ENCODE results near the gene PBX4. TPM values are rescaled to one million over a fixed set of nuclear protein-coding genes. Genes with fewer than 3 reads are reported as not detected.

The PBX4 gene
- total RNA-seq, 1 experiment from 2014 or later: 8.3 TPM

- intact Hi-C loops (cut with micrococcal nuclease; ENCODE audit: unreplicated experiment): no loop called here
- Histone ChIP-seq H3K27ac (ENCODE audit: low read length) (no peak overlapping the region), H3K4me3 (ENCODE audit: low read depth in 2 of 2, low read length in 2 of 2) (no peak overlapping the region), H3K9me3 (ENCODE audit: control insufficient read depth, insufficient read depth, low read depth, low read length) (no peaks in the 10 kb centered on the region), H3K4me1 (ENCODE audit: control insufficient read depth, insufficient read depth, low read length) (peaks cover 10% of the 10 kb centered on the region), H3K36me3 (ENCODE audit: control insufficient read depth, insufficient read depth, low read length) (no peaks in the 10 kb centered on the region), H3K27me3 (ENCODE audit: control insufficient read depth, insufficient read depth, low read length) (no peaks in the 10 kb centered on the region)
- ChIA-PET POLR2A (no interaction called here), CTCF (no interaction called here)
- DNase-seq (ENCODE audit: low read depth, low spot score) (no peak), ATAC-seq (no peak)
- in situ Hi-C loops (cut with HindIII; ENCODE audit: low pct_unique_long_range_greater_than_20kb, low sequenced_read_pairs): no loop called here
- TF ChIP-seq REST (IDR thresholded peaks at IDR 0.05; ENCODE audit: insufficient read depth in 1 of 2, low read depth in 2 of 2, low read length in 1 of 2): no peak
- BruUV-seq (replicated peaks): no TSS peak
These were observed 23.3 kb downstream of the PBX4 start for GRCh38 chr19:19595171-19595701.

GRCh38 chr19:19594381-19594780 lies 24.1 kb downstream of the PBX4 start:
- no peak for DNase-seq (ENCODE audit: low read depth, low spot score)
- CTCF ChIA-PET: no interaction called here
- intact Hi-C loops (cut with micrococcal nuclease; ENCODE audit: unreplicated experiment): no loop called here
- no peaks in the 10 kb centered on the region for H3K36me3 ChIP-seq (ENCODE audit: control insufficient read depth, insufficient read depth, low read length)
- TF ChIP-seq TCF7L2 (IDR thresholded peaks at IDR 0.05; ENCODE audit: low read depth, low read length) (no peak), SIN3A (IDR thresholded peaks at IDR 0.05; ENCODE audit: borderline replicate concordance, insufficient read depth, low read depth, low read length) (no peak), REST (IDR thresholded peaks at IDR 0.05; ENCODE audit: insufficient read depth in 1 of 2, low read depth in 2 of 2, low read length in 1 of 2) (no peak), POLR2AphosphoS5 (IDR thresholded peaks at IDR 0.05; ENCODE audit: low read depth, low read length) (no peak), CTCF (IDR thresholded peaks at IDR 0.05) (no peak)
- in situ Hi-C loops (cut with HindIII; ENCODE audit: low pct_unique_long_range_greater_than_20kb, low sequenced_read_pairs): no loop called here
- H3K4me1 ChIP-seq (ENCODE audit: control insufficient read depth, insufficient read depth, low read length): peaks cover 10% of the 10 kb centered on the region
- no peak overlapping the region for H3K4me3 ChIP-seq (ENCODE audit: low read depth in 2 of 2, low read length in 2 of 2)
- H3K27ac ChIP-seq (ENCODE audit: low read length): no peak overlapping the region
- POLR2A ChIA-PET: no interaction called here
- H3K27me3 ChIP-seq (ENCODE audit: control insufficient read depth, insufficient read depth, low read length): no peaks in the 10 kb centered on the region
- no TSS peak for BruUV-seq (replicated peaks)
- ATAC-seq: no peak
- H3K9me3 ChIP-seq (ENCODE audit: control insufficient read depth, insufficient read depth, low read depth, low read length): no peaks in the 10 kb centered on the region

Data from Panc1 (cell line).